GM12891 (cell line): ENCODE measurements around the gene REG3A.

Experiments used
- DNase-seq: peaks from one replicate; pipeline ENCODE4 v3.0.0; 2011; ENCODE audit warnings: low spot score; ENCODE audit not compliant: insufficient read length
- FAIRE-seq: peaks from 2 replicates; lab custom pipeline; 2011; peaks lifted over from hg19 to GRCh38; lab: Jason Lieb, UNC
- PAX5 ChIP-seq: IDR thresholded peaks from 2 replicates; pipeline ENCODE4 v1.6.1; 2011; ENCODE audit warnings: low read length, moderate library complexity, mild to moderate bottlenecking; ENCODE audit not compliant: insufficient read depth, severe bottlenecking
- POLR2A ChIP-seq: IDR thresholded peaks from 2 replicates; pipeline ENCODE4 v1.6.1; 2011; ENCODE audit warnings: low read depth, low read length, control low read depth
- POLR2AphosphoS5 ChIP-seq: IDR thresholded peaks from 2 replicates; pipeline ENCODE4 v1.6.1; 2011; ENCODE audit warnings: low read depth, low read length, control low read depth
- POU2F2 ChIP-seq: IDR thresholded peaks from 2 replicates; pipeline ENCODE4 v1.6.1; 2011; ENCODE audit warnings: low read depth, mild to moderate bottlenecking, control low read depth, low read length, moderate library complexity
- SPI1 ChIP-seq: IDR thresholded peaks from 2 replicates; pipeline ENCODE4 v1.6.1; 2011; ENCODE audit warnings: low read depth, low read length, control low read depth
- TAF1 ChIP-seq: IDR thresholded peaks from 2 replicates; pipeline ENCODE4 v1.6.1; 2011; ENCODE audit warnings: low read depth, low read length, control low read depth

The REG3A gene

DNA sequence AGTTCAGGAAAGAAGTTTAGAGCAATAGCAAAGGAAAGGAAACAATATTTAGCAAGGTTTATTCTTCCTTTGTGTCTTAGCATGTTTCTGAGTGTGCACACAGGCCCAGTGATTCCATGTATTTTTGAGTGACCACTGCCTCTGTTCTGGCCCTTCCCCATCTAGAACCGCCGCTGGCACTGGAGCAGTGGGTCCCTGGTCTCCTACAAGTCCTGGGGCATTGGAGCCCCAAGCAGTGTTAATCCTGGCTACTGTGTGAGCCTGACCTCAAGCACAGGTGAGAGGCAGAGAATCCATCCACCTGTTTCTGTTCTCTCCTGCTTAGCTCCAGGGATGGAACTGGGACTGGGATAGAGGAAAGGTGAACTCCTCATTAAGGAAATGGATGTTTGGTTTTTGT is 36.9 kb downstream of the REG3A start:
- TF ChIP-seq POU2F2 (no peak), TAF1 (no peak), SPI1 (no peak), POLR2A (no peak)
- FAIRE-seq (no peak), DNase-seq (no peak)

GRCh38 chr2:79120194-79120713 is 39.3 kb downstream of the REG3A start, which contains the start of gene REG1A:
REG1A (plus strand) TSS chr2:79120488; CDS start chr2:79120862, 374 bp downstream.
- DNase-seq (no peak), FAIRE-seq (no peak)
- TF ChIP-seq POLR2AphosphoS5 (no peak), TAF1 (no peak), PAX5 (no peak), POLR2A (no peak), SPI1 (no peak), POU2F2 (no peak)

- no peak for DNase-seq
- no peak for FAIRE-seq
- TF ChIP-seq PAX5: no peak
- TF ChIP-seq POU2F2: no peak
- TF ChIP-seq SPI1: no peak
- TF ChIP-seq POLR2A: no peak
- no peak for TF ChIP-seq POLR2AphosphoS5
- TF ChIP-seq TAF1: no peak
Measured at GRCh38 chr2:79116997-79117928, 42.3 kb downstream of the REG3A start.

GRCh38 chr2:79114797-79115494 is 44.6 kb downstream of the REG3A start:
- FAIRE-seq (no peak), DNase-seq (no peak)
- TF ChIP-seq SPI1 (no peak), TAF1 (no peak), POLR2AphosphoS5 (no peak)

GRCh38 chr2:79112269-79112668 is 47.3 kb downstream of the REG3A start:
- TF ChIP-seq SPI1 (no peak), POU2F2 (no peak), PAX5 (no peak), POLR2AphosphoS5 (no peak), POLR2A (no peak), TAF1 (no peak)
- DNase-seq (no peak), FAIRE-seq (no peak)
